Hepatocyte (in vitro differentiated cells): Measurements from ENCODE around the gene MROH2B. TPM values are rescaled to one million over a fixed set of nuclear protein-coding genes. Genes with fewer than 3 reads are reported as not detected.

Experiments used
- DNase-seq: peaks from one replicate; pipeline ENCODE4 v3.0.0-alpha.2; 2016; ENCODE audit warnings: low spot score
- H2AFZ ChIP-seq: fragments of 200-600 bp; sonication (generic); 2 replicates; pipeline ENCODE4 v1.6.0; 2016; ENCODE audit warnings: antibody characterized with exemption, mild to moderate bottlenecking
- H3K27ac ChIP-seq: fragments of 200-600 bp; sonication (generic); 2 replicates; pipeline ENCODE4 v1.5.1; 2016; ENCODE audit warnings: mild to moderate bottlenecking
- H3K27me3 ChIP-seq: fragments of 200-600 bp; sonication (generic); 2 replicates; pipeline ENCODE4 v1.6.1; 2016
- H3K36me3 ChIP-seq: fragments of 200-600 bp; sonication (generic); replicated peaks from 2 replicates; pipeline ENCODE4 v1.5.1; 2016; ENCODE audit warnings: low read depth; ENCODE audit not compliant: insufficient read depth
- H3K4me1 ChIP-seq: fragments of 200-600 bp; sonication (generic); 2 replicates; pipeline ENCODE4 v1.5.1; 2016; ENCODE audit warnings: mild to moderate bottlenecking, moderate library complexity; ENCODE audit not compliant: insufficient read depth
- H3K4me2 ChIP-seq: fragments of 200-600 bp; sonication (generic); 2 replicates; pipeline ENCODE4 v1.6.0; 2016
- H3K4me3 ChIP-seq: fragments of 200-600 bp; sonication (generic); 2 replicates; pipeline ENCODE4 v1.5.1; 2016; ENCODE audit warnings: mild to moderate bottlenecking
- H3K79me2 ChIP-seq: fragments of 200-600 bp; sonication (generic); 2 replicates; pipeline ENCODE4 v1.6.0; 2017; ENCODE audit warnings: mild to moderate bottlenecking
- H3K9me2 ChIP-seq: fragments of 200-600 bp; sonication (generic); replicated peaks from 2 replicates; pipeline ENCODE4 v1.6.0; 2017; ENCODE audit warnings: mild to moderate bottlenecking; ENCODE audit not compliant: insufficient read depth
- H3K9me3 ChIP-seq: fragments of 200-600 bp; sonication (generic); 2 replicates; pipeline ENCODE4 v1.5.1; 2016; ENCODE audit warnings: low read depth, mild to moderate bottlenecking
- H4K20me1 ChIP-seq: fragments of 200-600 bp; sonication (generic); 2 replicates; pipeline ENCODE4 v1.6.0; 2016; ENCODE audit warnings: mild to moderate bottlenecking; ENCODE audit not compliant: insufficient read depth, poor library complexity, severe bottlenecking
- CTCF ChIP-seq: fragments of 200-600 bp; sonication (generic); IDR thresholded peaks from 2 replicates; pipeline ENCODE4 v1.5.1; 2016; ENCODE audit warnings: antibody characterized with exemption, mild to moderate bottlenecking; ENCODE audit not compliant: poor library complexity
- EZH2 ChIP-seq: fragments of 200-600 bp; sonication (generic); IDR thresholded peaks from 2 replicates; pipeline ENCODE4 v1.6.1; 2016; ENCODE audit warnings: antibody characterized with exemption, mild to moderate bottlenecking, borderline replicate concordance
- EZH2phosphoT487 ChIP-seq: fragments of 200-600 bp; sonication (generic); IDR thresholded peaks from one replicate; pipeline ENCODE4 v1.6.1; 2018; ENCODE audit warnings: antibody characterized with exemption, mild to moderate bottlenecking, low read depth, moderate library complexity; ENCODE audit not compliant: unreplicated experiment, severe bottlenecking
- WGBS: methylation state at CpG from one replicate; pipeline ENCODE4 v1.1.6; 2016; ENCODE audit warnings: low lambda C conversion rate; ENCODE audit errors: missing lambda C conversion rate; 5-methylcytosine and 5-hydroxymethylcytosine counted together
- polyA plus RNA-seq: library from polyadenylated mRNA; unstranded; fragments of >200 nt; fragmentation: Nextera tagmentation; extraction: Ambion mirVana; gene quantifications from 2 replicates; pipeline ENCODE4 v1.2.1, GENCODE V29; 2016
- total RNA-seq: library from RNA; depleted of rRNA; stranded (reverse); fragments of >200 nt; gene quantifications from 2 replicates; pipeline ENCODE4 v1.2.3, GENCODE V29; 2014

The MROH2B gene
- total and polyA plus RNA-seq, 2 experiments from 2014 or later = not detected

- Histone ChIP-seq H3K4me2 (no peak overlapping the region), H3K36me3 (no peaks in the 10 kb centered on the region), H3K4me3 (no peak overlapping the region), H3K4me1 (no peaks in the 10 kb centered on the region), H3K79me2 (no peaks in the 10 kb centered on the region), H4K20me1 (no peaks in the 10 kb centered on the region), H2AFZ (no peak overlapping the region), H3K27ac (no peak overlapping the region), H3K9me3 (peaks cover 6% of the 10 kb centered on the region), H3K27me3 (no peaks in the 10 kb centered on the region), H3K9me2 (no peaks in the 10 kb centered on the region)
- 92% methylated on average over 1 of the region's 1 CpG for WGBS
- TF ChIP-seq CTCF = no peak
- no peak for TF ChIP-seq EZH2
- no peak for TF ChIP-seq EZH2phosphoT487
- DNase-seq = no peak
Observed at GRCh38 chr5:40960037-40960436, 111.1 kb downstream of the MROH2B start.

GRCh38 chr5:40958811-40959210 is 112.3 kb downstream of the MROH2B start:
- no peak for DNase-seq
- Histone ChIP-seq H3K4me3 (no peak overlapping the region), H4K20me1 (no peaks in the 10 kb centered on the region), H3K9me2 (no peaks in the 10 kb centered on the region), H3K4me1 (no peaks in the 10 kb centered on the region), H3K4me2 (no peak overlapping the region), H2AFZ (no peak overlapping the region), H3K27ac (no peak overlapping the region), H3K9me3 (peaks cover 6% of the 10 kb centered on the region), H3K27me3 (no peaks in the 10 kb centered on the region), H3K36me3 (no peaks in the 10 kb centered on the region), H3K79me2 (no peaks in the 10 kb centered on the region)
- 96% methylated on average over 5 of the region's 5 CpGs for WGBS
- no peak for TF ChIP-seq EZH2
- TF ChIP-seq CTCF = no peak
- TF ChIP-seq EZH2phosphoT487 = no peak

GRCh38 chr5:40957048-40957447 is 114.1 kb downstream of the MROH2B start:
- Histone ChIP-seq H3K4me1 (no peaks in the 10 kb centered on the region), H3K36me3 (no peaks in the 10 kb centered on the region), H3K27me3 (no peaks in the 10 kb centered on the region), H3K4me3 (no peak overlapping the region), H4K20me1 (no peaks in the 10 kb centered on the region), H2AFZ (no peak overlapping the region), H3K9me2 (no peaks in the 10 kb centered on the region), H3K9me3 (peaks cover 6% of the 10 kb centered on the region), H3K4me2 (no peak overlapping the region), H3K79me2 (no peaks in the 10 kb centered on the region), H3K27ac (no peak overlapping the region)
- no peak for DNase-seq
- 90% methylated on average over 3 of the region's 3 CpGs for WGBS
- no peak for TF ChIP-seq EZH2
- no peak for TF ChIP-seq EZH2phosphoT487
- no peak for TF ChIP-seq CTCF

- Histone ChIP-seq H4K20me1 (no peaks in the 10 kb centered on the region), H3K4me2 (no peak overlapping the region), H3K27ac (no peak overlapping the region), H3K36me3 (no peaks in the 10 kb centered on the region), H3K9me2 (no peaks in the 10 kb centered on the region), H3K4me1 (no peaks in the 10 kb centered on the region), H2AFZ (no peak overlapping the region), H3K79me2 (no peaks in the 10 kb centered on the region), H3K4me3 (no peak overlapping the region), H3K27me3 (no peaks in the 10 kb centered on the region), H3K9me3 (peaks cover 6% of the 10 kb centered on the region)
- no peak for DNase-seq
- TF ChIP-seq CTCF (no peak), EZH2phosphoT487 (no peak), EZH2 (no peak)
- 69% methylated on average over 5 of the region's 5 CpGs for whole genome bisulfite sequencing
Observed at GRCh38 chr5:40955313-40955712, 115.8 kb downstream of the MROH2B start.
